Stimulated activated CD4-positive, alpha-beta T cell treated with anti-CD3 and anti-CD28 coated beads, Interleukin-1b, Interleukin-23, amount 100 ng/mL, for 48 hours (primary cell): ENCODE measurements around the gene OR9G1.
"Not testable (repeated sequence)": the region's sequence is repeated elsewhere in the genome, so short reads cannot be mapped to it uniquely, and the experiment has no call there.

ENCODE experiments used
- DNase-seq: peaks from one replicate; pipeline ENCODE4 v3.0.0-alpha.2; 2020

OR9G1 gene

DNA sequence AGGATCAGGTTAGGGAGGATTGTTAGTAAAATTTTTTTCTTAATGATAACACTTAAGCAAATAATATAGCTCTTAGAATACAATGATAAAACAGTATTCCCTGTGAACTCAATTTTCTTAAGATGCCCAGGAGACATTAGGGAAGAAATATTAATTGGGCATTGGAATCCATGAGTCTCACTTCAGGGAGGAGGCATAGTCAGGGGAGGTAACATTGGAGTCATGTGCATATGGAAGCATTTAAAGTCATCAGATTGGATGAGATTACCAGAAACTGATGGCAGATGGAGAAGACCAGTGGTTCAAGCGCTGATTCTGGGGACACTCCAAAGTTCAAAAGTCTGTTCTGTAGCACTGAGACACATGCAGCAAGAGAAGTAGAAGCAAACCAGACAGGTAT, at the start of gene OR9G1:
OR9G1 (plus strand) TSS at position 301 of the 400 bp plus-strand sequence. CDS start 1,293 bp downstream, outside the sequence.
- no peak for DNase-seq

DNA sequence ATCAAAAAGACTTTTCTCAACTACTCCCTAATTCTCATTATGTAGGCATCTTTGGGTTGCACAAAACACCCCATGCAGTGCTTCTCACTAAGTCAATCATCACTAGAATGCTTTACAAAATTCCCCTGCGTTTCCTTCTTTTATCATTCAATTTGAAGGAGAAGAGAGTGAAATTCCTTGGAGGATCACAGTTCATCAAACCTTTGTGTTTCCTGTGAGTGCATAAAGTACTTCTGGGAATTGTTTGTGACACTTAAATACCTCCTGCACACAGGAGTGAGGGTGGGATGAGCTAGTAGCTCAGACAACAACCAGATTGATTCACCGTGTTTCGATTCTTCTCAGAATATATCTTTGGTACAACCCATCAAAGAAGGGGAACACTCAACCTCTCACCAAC, 39.1 kb upstream of the OR9G1 start:
- no peak for DNase-seq

GRCh38 chr11:56663386-56663785, 35.5 kb upstream of the OR9G1 start, which contains the start of gene OR5AR1:
Gene OR5AR1, plus strand, starts transcription at chr11:56663686. Its CDS starts 0 bp downstream, at chr11:56663686.
- DNase-seq, result no peak

- DNase-seq, result no peak
These were observed 27.9 kb upstream of the OR9G1 start for GRCh38 chr11:56670984-56671383.

DNA sequence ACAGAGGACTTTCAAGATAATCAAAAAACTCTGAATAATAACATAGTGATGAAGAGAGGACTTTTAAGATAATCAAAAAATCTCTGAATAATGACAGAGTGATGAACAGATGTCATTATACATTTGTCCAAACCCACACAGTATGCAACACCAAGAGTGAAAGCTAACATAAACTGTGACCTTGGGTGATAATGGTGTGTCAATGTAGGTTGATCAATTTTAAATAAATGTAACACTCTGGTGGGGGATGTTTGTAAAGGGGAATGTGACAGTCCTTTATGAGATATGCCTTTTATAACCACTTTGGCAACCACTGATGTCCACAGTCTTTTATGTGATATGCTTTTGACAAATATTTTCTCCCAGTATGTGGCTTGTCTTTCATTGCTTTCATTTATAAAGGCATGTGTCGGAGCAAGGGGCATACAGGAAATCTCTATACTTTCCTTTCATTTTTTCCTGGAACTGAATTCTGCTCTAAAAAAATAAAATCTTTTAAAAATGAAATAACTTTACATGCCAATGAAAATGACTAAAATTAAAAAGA, 10.3 kb upstream of the OR9G1 start:
- no peak for DNase-seq

GRCh38 chr11:56691179-56691578, 7.7 kb upstream of the OR9G1 start:
- not testable (repeated sequence) for DNase-seq

- DNase-seq, result no peak
These were observed 5.5 kb upstream of the OR9G1 start for GRCh38 chr11:56693428-56693827.

- no peak for DNase-seq
These were observed 1.5 kb downstream of the OR9G1 start for GRCh38 chr11:56700242-56700913.

DNA sequence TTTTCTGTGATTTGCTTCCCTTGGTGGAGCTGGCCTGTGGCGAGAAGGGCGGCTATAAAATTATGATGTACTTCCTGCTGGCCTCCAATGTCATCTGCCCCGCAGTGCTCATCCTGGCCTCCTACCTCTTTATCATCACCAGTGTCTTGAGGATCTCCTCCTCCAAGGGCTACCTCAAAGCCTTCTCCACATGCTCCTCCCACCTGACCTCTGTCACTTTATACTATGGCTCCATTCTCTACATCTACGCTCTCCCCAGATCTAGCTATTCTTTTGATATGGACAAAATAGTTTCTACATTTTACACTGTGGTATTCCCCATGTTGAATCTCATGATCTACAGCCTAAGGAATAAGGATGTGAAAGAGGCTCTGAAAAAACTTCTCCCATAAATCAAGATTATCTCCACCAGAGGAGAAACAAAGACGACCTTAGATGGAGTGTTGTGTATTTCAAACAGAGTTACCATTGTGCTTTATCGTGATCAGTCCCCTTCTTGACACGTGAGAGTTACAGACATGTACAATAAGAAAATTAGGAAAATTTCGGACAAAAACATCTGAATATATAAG, 2.1 kb downstream of the OR9G1 start:
- no peak for DNase-seq

DNA sequence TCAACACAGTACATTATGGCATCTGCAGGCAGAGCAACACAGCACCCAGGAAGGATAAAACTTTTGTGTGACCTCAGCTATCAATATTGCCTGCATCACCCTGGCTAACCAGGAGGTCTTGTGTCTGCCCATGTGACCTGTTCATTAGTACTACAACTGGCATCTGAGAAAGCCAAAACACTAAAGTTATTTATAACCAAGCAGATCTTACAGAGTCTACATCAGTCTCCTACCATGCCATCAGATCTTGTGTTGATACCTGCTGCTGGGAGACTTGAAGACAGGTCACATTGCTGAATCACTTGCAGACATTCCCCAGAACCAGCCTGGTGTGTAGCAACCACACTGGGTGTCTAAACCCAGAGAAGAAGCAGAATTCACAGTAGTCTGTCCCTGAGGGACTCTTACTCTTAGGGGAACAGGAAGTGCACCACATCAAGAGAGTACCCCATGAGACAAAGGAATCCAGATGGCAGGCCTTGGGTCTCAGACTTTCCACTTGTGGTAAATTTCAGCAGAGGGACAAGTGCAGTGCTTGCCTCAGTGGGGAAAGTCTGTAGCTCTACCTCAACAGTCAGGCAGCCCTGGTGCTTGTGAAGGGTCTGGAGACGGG, 7.0 kb downstream of the OR9G1 start:
- no peak for DNase-seq

DNA sequence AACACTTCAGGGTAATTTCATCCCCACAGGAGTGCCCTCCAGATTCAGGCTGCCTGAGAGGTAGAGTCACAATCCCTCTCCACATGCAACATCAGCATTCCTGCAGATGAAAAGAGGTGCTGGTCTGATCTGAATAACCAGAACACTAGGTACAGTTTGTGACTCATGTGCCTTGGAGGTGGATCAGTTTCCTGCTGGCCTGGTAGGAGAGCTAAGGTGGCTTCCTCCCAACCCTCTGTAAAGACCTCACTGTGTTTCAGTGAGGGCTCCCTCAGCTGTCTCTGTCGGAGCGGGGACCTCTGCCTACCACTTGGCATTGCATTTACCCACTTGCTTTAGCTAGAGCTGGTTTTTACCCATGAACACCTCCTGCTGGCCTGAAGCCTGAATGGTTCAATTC, 7.6 kb downstream of the OR9G1 start:
- no peak for DNase-seq

GRCh38 chr11:56714206-56714605, 15.3 kb downstream of the OR9G1 start:
- DNase-seq, result no peak

DNA sequence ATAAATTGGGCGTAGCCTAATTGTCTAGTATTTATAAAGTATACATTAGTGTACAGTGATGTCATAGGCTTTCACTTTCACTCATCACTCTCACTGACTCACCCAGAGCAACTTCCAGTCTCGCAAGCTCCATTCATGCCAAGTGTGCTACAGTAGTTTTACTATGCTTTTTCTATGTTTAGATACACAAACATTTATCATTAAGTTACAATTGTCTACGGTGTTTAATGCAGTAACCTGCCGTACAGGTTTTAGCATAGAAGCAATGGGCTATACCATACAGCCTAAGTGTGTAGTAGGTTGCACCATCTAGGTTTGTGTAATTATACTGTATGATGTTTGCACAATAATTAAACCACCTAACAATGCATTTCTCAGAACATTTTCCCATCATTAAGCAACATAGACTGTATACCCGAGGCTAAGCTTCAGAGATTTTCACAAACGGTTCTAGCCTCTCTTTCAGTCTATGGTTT, 17.5 kb downstream of the OR9G1 start:
- no peak for DNase-seq

- no peak for DNase-seq
These were observed 21.6 kb downstream of the OR9G1 start for GRCh38 chr11:56720513-56720912.

- DNase-seq, result no peak
These were observed 41.2 kb downstream of the OR9G1 start for GRCh38 chr11:56740107-56740506.

- DNase-seq, result no peak
These were observed 42.0 kb downstream of the OR9G1 start for GRCh38 chr11:56740886-56741285.

DNA sequence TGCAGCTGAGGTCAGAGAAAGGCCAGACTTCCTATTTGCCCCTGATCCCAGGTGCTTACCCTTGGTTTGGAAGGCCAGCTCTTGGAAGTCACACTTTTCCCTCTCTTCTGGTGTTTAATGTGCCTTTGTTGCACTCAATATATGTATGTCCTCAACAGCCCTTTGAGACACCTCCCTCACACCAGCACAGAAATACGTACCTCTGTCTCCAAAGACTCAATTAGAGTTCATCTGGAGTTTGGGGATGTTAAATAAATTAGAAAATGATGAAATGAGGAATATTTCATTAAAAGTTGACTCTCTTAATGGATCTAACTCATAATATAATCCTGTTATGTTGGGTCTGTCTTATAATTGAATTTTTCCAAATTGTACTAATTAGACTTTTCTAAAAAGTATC, 49.7 kb downstream of the OR9G1 start, which contains the start of gene OR9G4:
OR9G4 (minus strand) TSS at position 101 of the 400 bp plus-strand sequence. CDS start 4,931 bp downstream, outside the sequence.
- no peak for DNase-seq

DNA sequence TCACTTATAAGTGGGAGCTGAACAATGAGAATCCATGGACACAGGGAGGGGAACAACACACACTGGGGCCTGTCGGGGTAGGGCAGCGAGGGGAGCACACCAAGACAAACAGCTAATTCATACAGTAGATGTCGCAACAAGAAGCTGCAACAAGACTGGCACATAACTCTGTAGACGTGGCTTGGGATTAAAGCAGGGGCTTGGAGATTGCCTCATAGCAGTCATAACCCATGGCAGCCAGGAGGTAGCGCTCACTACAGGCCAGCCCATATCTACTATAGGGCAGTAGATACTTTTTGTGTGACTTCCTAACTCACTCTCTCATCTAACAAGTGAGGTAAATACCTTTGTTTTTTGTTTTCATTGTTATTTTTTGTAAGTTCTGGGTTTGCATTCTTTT, 51.3 kb downstream of the OR9G1 start:
- DNase-seq, result no peak

- no peak for DNase-seq
These were observed 52.6 kb downstream of the OR9G1 start for GRCh38 chr11:56751480-56751879.
